ENCODE results near the gene PCDHB10. TPM values are rescaled to one million over a fixed set of nuclear protein-coding genes. Genes with fewer than 3 reads are reported as not detected.
"Not testable (repeated sequence)": the region's sequence is repeated elsewhere in the genome, so short reads cannot be mapped to it uniquely, and the experiment has no call there.

Gene PCDHB10
- total RNA-seq, 1 experiment from 2014 or later = 0.09 TPM

GRCh38 chr5:141179876-141180275, 12.3 kb upstream of the PCDHB10 start:
- H3K4me3 Mint-ChIP-seq (ENCODE audit: unreplicated experiment); H3K27me3 ChIP-seq (replicated peaks; ENCODE audit: control insufficient read depth, insufficient read depth, low read length); H3K4me1 Mint-ChIP-seq (ENCODE audit: low read depth, unreplicated experiment); H3K27me3 Mint-ChIP-seq (ENCODE audit: insufficient read depth, unreplicated experiment); H3K9me3 Mint-ChIP-seq (ENCODE audit: unreplicated experiment); CTCF ChIA-PET; H3K36me3 Mint-ChIP-seq (ENCODE audit: insufficient read depth, unreplicated experiment); H3K4me1 ChIP-seq; POLR2A ChIA-PET; DNase-seq; H3K36me3 ChIP-seq (ENCODE audit: control insufficient read depth, insufficient read depth, low read length); H3K27ac Mint-ChIP-seq (ENCODE audit: unreplicated experiment); H3K4me3 ChIP-seq (ENCODE audit: low read depth, low read length); BruUV-seq (replicated peaks); H3K9me3 ChIP-seq: not testable (repeated sequence)
- intact Hi-C loops (cut with micrococcal nuclease; ENCODE audit: unreplicated experiment) = loop anchor here (2.0 kb wide), 1 partner anchor 35 kb away; no protein-coding TSS in a partner anchor

GRCh38 chr5:141180313-141180712, 11.8 kb upstream of the PCDHB10 start:
- TF ChIP-seq CTCF (IDR thresholded peaks at IDR 0.05; ENCODE audit: insufficient read depth in 1 of 2, low read depth in 1 of 2, low read length in 1 of 2, severe bottlenecking in 1 of 2, unreplicated experiment in 1 of 2) = no peak
- intact Hi-C loops (cut with micrococcal nuclease; ENCODE audit: unreplicated experiment) = no loop called here
- no TSS peak for BruUV-seq (replicated peaks)

GRCh38 chr5:141182248-141182647, 9.9 kb upstream of the PCDHB10 start, which contains the start of gene PCDHB16:
PCDHB16 (plus strand) TSS chr5:141182387; CDS start chr5:141182560, 173 bp downstream.
- no peak within 1 kb of the TSS for H3K4me3 ChIP-seq (ENCODE audit: low read depth, low read length)
- H3K4me1 ChIP-seq = no peaks in the 10 kb centered on the region
- BruUV-seq (replicated peaks) = no TSS peak
- no peaks in the 10 kb centered on the region for H3K27me3 Mint-ChIP-seq (ENCODE audit: insufficient read depth, unreplicated experiment)
- H3K36me3 ChIP-seq (ENCODE audit: control insufficient read depth, insufficient read depth, low read length) = no peaks in the 10 kb centered on the region
- H3K27me3 ChIP-seq (replicated peaks; ENCODE audit: control insufficient read depth, insufficient read depth, low read length) = no peaks in the 10 kb centered on the region
- intact Hi-C loops (cut with micrococcal nuclease; ENCODE audit: unreplicated experiment) = no loop called here
- peaks cover 25% of the 10 kb centered on the region for H3K9me3 Mint-ChIP-seq (ENCODE audit: unreplicated experiment)
- TF ChIP-seq CTCF (IDR thresholded peaks at IDR 0.05; ENCODE audit: insufficient read depth in 1 of 2, low read depth in 1 of 2, low read length in 1 of 2, severe bottlenecking in 1 of 2, unreplicated experiment in 1 of 2) = no peak
- no peaks in the 10 kb centered on the region for H3K4me1 Mint-ChIP-seq (ENCODE audit: low read depth, unreplicated experiment)
- ChIA-PET CTCF (interaction anchor here (0.8 kb wide), 1 partner anchor 10 kb away, joined by 3 read pairs; no protein-coding TSS in a partner anchor), POLR2A (no interaction called here)
- H3K36me3 Mint-ChIP-seq (ENCODE audit: insufficient read depth, unreplicated experiment) = no peaks in the 10 kb centered on the region
- H3K4me3 Mint-ChIP-seq (ENCODE audit: unreplicated experiment) = no peak within 1 kb of the TSS
- DNase-seq = no peak
- no peaks in the 10 kb centered on the region for H3K9me3 ChIP-seq
- H3K27ac Mint-ChIP-seq (ENCODE audit: unreplicated experiment) = no peak within 1 kb of the TSS

More at GRCh38 chr5:141180313-141180712, 11.8 kb upstream of the PCDHB10 start:
- H3K4me1 ChIP-seq = no peaks in the 10 kb centered on the region
- POLR2A ChIA-PET = no interaction called here
- H3K36me3 ChIP-seq (ENCODE audit: control insufficient read depth, insufficient read depth, low read length) = no peaks in the 10 kb centered on the region
- no peaks in the 10 kb centered on the region for H3K9me3 ChIP-seq
- peaks cover 8% of the 10 kb centered on the region for H3K9me3 Mint-ChIP-seq (ENCODE audit: unreplicated experiment)
- DNase-seq = no peak
- H3K27me3 Mint-ChIP-seq (ENCODE audit: insufficient read depth, unreplicated experiment) = no peaks in the 10 kb centered on the region
- CTCF ChIA-PET = no interaction called here
- H3K27me3 ChIP-seq (replicated peaks; ENCODE audit: control insufficient read depth, insufficient read depth, low read length) = no peaks in the 10 kb centered on the region
- no peak overlapping the region for H3K27ac Mint-ChIP-seq (ENCODE audit: unreplicated experiment)
- no peaks in the 10 kb centered on the region for H3K4me1 Mint-ChIP-seq (ENCODE audit: low read depth, unreplicated experiment)
- H3K36me3 Mint-ChIP-seq (ENCODE audit: insufficient read depth, unreplicated experiment) = no peaks in the 10 kb centered on the region
- no peak overlapping the region for H3K4me3 Mint-ChIP-seq (ENCODE audit: unreplicated experiment)
- H3K4me3 ChIP-seq (ENCODE audit: low read depth, low read length) = no peak overlapping the region

GRCh38 chr5:141184117-141184855, 7.9 kb upstream of the PCDHB10 start:
- H3K27ac Mint-ChIP-seq (ENCODE audit: unreplicated experiment); H3K27me3 ChIP-seq (replicated peaks; ENCODE audit: control insufficient read depth, insufficient read depth, low read length); H3K36me3 ChIP-seq (ENCODE audit: control insufficient read depth, insufficient read depth, low read length); H3K4me3 Mint-ChIP-seq (ENCODE audit: unreplicated experiment); H3K4me1 Mint-ChIP-seq (ENCODE audit: low read depth, unreplicated experiment); DNase-seq; H3K36me3 Mint-ChIP-seq (ENCODE audit: insufficient read depth, unreplicated experiment); H3K27me3 Mint-ChIP-seq (ENCODE audit: insufficient read depth, unreplicated experiment); BruUV-seq (replicated peaks); H3K9me3 ChIP-seq; H3K4me1 ChIP-seq; CTCF ChIA-PET; intact Hi-C loops (cut with micrococcal nuclease; ENCODE audit: unreplicated experiment); POLR2A ChIA-PET; H3K4me3 ChIP-seq (ENCODE audit: low read depth, low read length): not testable (repeated sequence)
- peaks cover 36% of the 10 kb centered on the region for H3K9me3 Mint-ChIP-seq (ENCODE audit: unreplicated experiment)
